ENCODE measurements around the gene WNT3A. TPM values are rescaled to one million over a fixed set of nuclear protein-coding genes. Genes with fewer than 3 reads are reported as not detected.

WNT3A gene
- total and polyA plus RNA-seq, 2 of the 4 experiments (the other 2 are of a cell fraction): not detected

- Histone ChIP-seq H3K79me1 (ENCODE audit: low read depth in 1 of 2, low read length in 2 of 2) (peaks cover 0 to 48% of the 10 kb centered on the region in 2 experiments; a peak in 1 of 4 replicates), H3K4me2 (ENCODE audit: low read depth, low read length) (no peak overlapping the region), H3K36me3 (ENCODE audit: control insufficient read depth, insufficient read depth, low read length) (peaks cover 23% of the 10 kb centered on the region), H3K4me3 (ENCODE audit: insufficient read depth, low read depth, low read length) (no peak overlapping the region), H2AFZ (replicated peaks; ENCODE audit: low read length, poor library complexity) (no peak overlapping the region), H3K56ac (ENCODE audit: extremely low read depth, insufficient read depth, low read length) (no peak overlapping the region), H3K14ac (replicated peaks; ENCODE audit: low read depth, low read length) (no peak overlapping the region), H2BK15ac (ENCODE audit: low read depth, low read length) (no peak overlapping the region), H4K20me1 (ENCODE audit: insufficient read depth, low read length) (peaks cover 100% of the 10 kb centered on the region), H3K27me3 (ENCODE audit: control insufficient read depth, insufficient read depth, low read length) (no peaks in the 10 kb centered on the region), H4K91ac (ENCODE audit: insufficient read depth, low read depth, low read length) (no peak overlapping the region), H2BK20ac (ENCODE audit: low read depth, low read length) (no peak overlapping the region), H3K23ac (ENCODE audit: low read depth, low read length) (no peak overlapping the region), H3K9me3 (ENCODE audit: control insufficient read depth, insufficient read depth, low read length) (peaks cover under 1% of the 10 kb centered on the region; the same call in 1 of the 2 replicates), H3K27ac (ENCODE audit: insufficient read depth, low read length) (no peak overlapping the region), H3K4me1 (ENCODE audit: control insufficient read depth, insufficient read depth, low read length) (peaks cover 39% of the 10 kb centered on the region), H2AK5ac (ENCODE audit: low read depth, low read length) (no peak overlapping the region), H3K18ac (ENCODE audit: low read depth, low read length) (no peak overlapping the region), H2AK9ac (replicated peaks; ENCODE audit: low read depth, low read length, poor library complexity) (no peak overlapping the region), H4K8ac (ENCODE audit: low read depth in 2 of 2, low read length in 2 of 2) (no peak overlapping the region), H2BK5ac (ENCODE audit: low read depth, low read length, poor library complexity, severe bottlenecking) (no peak overlapping the region), H3K9me1 (ENCODE audit: insufficient read depth, low read length) (peaks cover 48% of the 10 kb centered on the region), H2BK120ac (ENCODE audit: low read depth, low read length) (no peak overlapping the region), H3K4ac (ENCODE audit: low read depth, low read length) (no peak overlapping the region), H3K9ac (ENCODE audit: low read depth, low read length) (no peak overlapping the region), H4K5ac (ENCODE audit: low read depth, low read length) (no peak overlapping the region)
- intact Hi-C loops (cut with micrococcal nuclease): loop anchor here (10.0 kb wide), 1 partner anchor 604 kb away; no protein-coding TSS in a partner anchor
- no TSS peak for BruUV-seq (replicated peaks)
- ChIA-PET POLR2A (ENCODE audit: unreplicated experiment) (no interaction called here), CTCF (no interaction called here)
- in situ Hi-C loops (cut with MboI; ENCODE audit: low sequenced_read_pairs): loop anchor here (10.0 kb wide), 1 partner anchor 324 kb away; no protein-coding TSS in a partner anchor
- TF ChIP-seq CHD1 (IDR thresholded peaks at IDR 0.05; ENCODE audit: low read depth, low read length) (no peak), NFE2L2 (IDR thresholded peaks at IDR 0.05; ENCODE audit: low read depth, low read length) (no peak), RFX5 (IDR thresholded peaks at IDR 0.05; ENCODE audit: low read depth, low read length) (no peak), MAFK (IDR thresholded peaks at IDR 0.05; ENCODE audit: low read depth, low read length) (no peak), POLR2A (IDR thresholded peaks at IDR 0.05; ENCODE audit: low read depth, low read length) (no peak), MAZ (IDR thresholded peaks at IDR 0.05; ENCODE audit: borderline replicate concordance, low read depth, low read length) (no peak), ELK1 (IDR thresholded peaks at IDR 0.05; ENCODE audit: borderline replicate concordance, low read depth, low read length) (no peak), CEBPB (IDR thresholded peaks at IDR 0.05; ENCODE audit: low read depth, low read length) (peak; percentile 76)
- dilution Hi-C loops (cut with HindIII; ENCODE audit: low sequenced_read_pairs, unreplicated experiment): no loop called here
- ATAC-seq (ENCODE audit: low read depth): no peak
- no peak for DNase-seq
- 100% methylated on average over 6 of the region's 21 CpGs; no CpG with 5 or more reads in 1 of the 2 experiments for WGBS, 2 experiments (ENCODE audit: extremely low coverage in 2 of 2, insufficient read length in 1 of 2)
Measured at GRCh38 chr1:228088586-228089498, 82.0 kb downstream of the WNT3A start.
